ENCODE data around the gene PDE4C. TPM values are rescaled to one million over a fixed set of nuclear protein-coding genes. Genes with fewer than 3 reads are reported as not detected.

PDE4C gene
- total RNA-seq, 4 donors from 2014 or later, result under 0.01 to 0.60 (median 0.59) TPM; not detected in 1

Other genes starting within 250 kb of the PDE4C start
- gene ARRDC2, start 218.3 kb downstream of the PDE4C start, total RNA-seq, result 100 to 1,000 TPM; 127 to 180 (median 177) TPM
- 1 to 10 TPM; 1.0 to 4.8 (median 1.9) TPM for gene IL12RB1, start 139.5 kb downstream of the PDE4C start, total RNA-seq
- gene MAST3, start 128.7 kb downstream of the PDE4C start, total RNA-seq, result 10 to 100 TPM in 2 of 4 donors, 1 to 10 TPM in 2; 7.6 to 19.8 (median 10.0) TPM
- gene PIK3R2, start 73.3 kb downstream of the PDE4C start, total RNA-seq, result 10 to 100 TPM; 12.2 to 38.1 (median 15.7) TPM
- 100 to 1,000 TPM in 1 of 4 donors, 10 to 100 TPM in 3; 19.0 to 101 (median 29.4) TPM for gene IFI30, start 52.6 kb downstream of the PDE4C start, total RNA-seq
- gene MPV17L2, start 33.2 kb downstream of the PDE4C start, total RNA-seq, result 10 to 100 TPM; 11.1 to 19.0 (median 15.5) TPM
- gene RAB3A, start 22.4 kb downstream of the PDE4C start, total RNA-seq, result 1 to 10 TPM in 3 of 4 donors, not detected in 1; 1.5 to 5.1 (median 3.9) TPM
- 10 to 100 TPM in 2 of 4 donors, 1 to 10 TPM in 2; 2.3 to 11.4 (median 8.2) TPM for gene IQCN, start 48.0 kb upstream of the PDE4C start, total RNA-seq
- gene JUND, start 55.2 kb upstream of the PDE4C start, total RNA-seq, result 100 to 1,000 TPM; 309 to 553 (median 486) TPM
- gene LSM4, start 96.6 kb upstream of the PDE4C start, total RNA-seq, result 100 to 1,000 TPM in 3 of 4 donors, 10 to 100 TPM in 1; 70.4 to 167 (median 156) TPM
- gene PGPEP1, start 114.2 kb upstream of the PDE4C start, total RNA-seq, result 10 to 100 TPM; 15.9 to 27.9 (median 20.1) TPM
- 10 to 100 TPM in 2 of 4 donors, 1 to 10 TPM in 2; 4.2 to 31.0 (median 13.2) TPM for gene GDF15, start 159.7 kb upstream of the PDE4C start, total RNA-seq
- 10 to 100 TPM in 2 of 4 donors, 1 to 10 TPM in 2; 9.0 to 13.8 (median 9.8) TPM for gene LRRC25, start 171.2 kb upstream of the PDE4C start, total RNA-seq
- 100 to 1,000 TPM in 1 of 4 donors, 10 to 100 TPM in 3; 67.4 to 172 (median 84.2) TPM for gene SSBP4, start 193.0 kb upstream of the PDE4C start, total RNA-seq
- gene ISYNA1, start 211.7 kb upstream of the PDE4C start, total RNA-seq, result 10 to 100 TPM; 43.5 to 82.2 (median 52.4) TPM

All from tibial nerve (tissue), 4 donors.